ENCODE data around the gene PRICKLE4. TPM values are rescaled to one million over a fixed set of nuclear protein-coding genes. Genes with fewer than 3 reads are reported as not detected.
A peak's percentile ranks its signal among the peaks of the same experiment; 100 is the strongest.

Gene PRICKLE4
- total RNA-seq, 1 experiment from 2014 or later: 0.70 TPM

DNA sequence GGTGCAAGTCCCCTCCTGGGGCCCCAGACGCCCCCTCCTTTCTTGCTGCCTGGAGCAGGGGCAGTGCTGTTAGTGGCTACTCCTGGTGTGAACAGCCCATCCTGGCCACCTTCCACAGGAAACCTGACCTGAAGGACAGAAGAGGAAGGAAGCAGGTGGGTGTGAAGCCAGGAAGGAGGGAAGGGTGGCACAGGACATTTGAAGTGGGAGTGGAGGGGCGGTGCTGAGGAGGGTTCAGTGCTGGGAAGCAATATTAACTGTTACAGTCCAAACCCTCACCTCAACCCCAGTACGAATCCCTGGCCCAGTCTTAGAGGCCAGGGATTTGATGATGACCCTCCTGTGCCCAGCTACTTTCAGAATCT lies 766 bp downstream of the PRICKLE4 start:
- H3T11ph ChIP-seq (ENCODE audit: low read length): no peak overlapping the region
- H4K20me1 ChIP-seq (ENCODE audit: control insufficient read depth, insufficient read depth, insufficient read length): no peaks in the 10 kb centered on the region
- H3K4me2 ChIP-seq (ENCODE audit: insufficient read depth, insufficient read length, low read length): peak overlapping the region; percentile 87
- no CpG with 5 or more reads among the region's 3 CpGs for WGBS (ENCODE audit: extremely low coverage, insufficient read length, low lambda C conversion rate)
- no peaks in the 10 kb centered on the region for H3K9me3 ChIP-seq (ENCODE audit: control insufficient read depth, low read depth, low read length)
- H3K23me2 ChIP-seq (ENCODE audit: insufficient read length, low read depth, low read length, poor library complexity, severe bottlenecking): peaks cover 11% of the 10 kb centered on the region
- TF ChIP-seq CTCF (conservative IDR thresholded peaks at IDR 0.05): no peak
- Mint-ChIP-seq H3K9me3 (no peaks in the 10 kb centered on the region; a peak in 1 of 5 replicates), H3K27ac (no peak overlapping the region), H3K4me3 (peak overlapping the region; percentile 78 to 91), H3K27me3 (ENCODE audit: low read depth) (peaks cover 60% of the 10 kb centered on the region), H3K36me3 (ENCODE audit: insufficient read depth in 1 of 3, low read depth in 3 of 3) (no peaks in the 10 kb centered on the region; a peak in 2 of 7 replicates), H3K4me1 (peaks cover 24 to 31% of the 10 kb centered on the region in 2 experiments)
- H2BK20ac ChIP-seq (ENCODE audit: low read depth, low read length, poor library complexity, severe bottlenecking): no peak overlapping the region
- no peak overlapping the region for H3K9ac ChIP-seq (ENCODE audit: extremely low read depth, insufficient read length, low read length)
- no peak overlapping the region for H3K27ac ChIP-seq (ENCODE audit: insufficient read length, low read depth, low read length)
- no peak overlapping the region for H4K8ac ChIP-seq (replicated peaks; ENCODE audit: insufficient read length, low read depth, low read length)
- H3K79me2 ChIP-seq (ENCODE audit: insufficient read depth, low read length): no peaks in the 10 kb centered on the region
- no peak overlapping the region for H3K23ac ChIP-seq (ENCODE audit: insufficient read length, low read depth, low read length)
- peaks cover 17% of the 10 kb centered on the region; the same call in 1 of the 2 replicates for H3K27me3 ChIP-seq (ENCODE audit: insufficient read depth, low read length)
- no peak overlapping the region for H4K5ac ChIP-seq (ENCODE audit: insufficient read length, low read depth, low read length)
- no peak overlapping the region for H3K56ac ChIP-seq (ENCODE audit: insufficient read length, low read depth, low read length)
- H3K79me1 ChIP-seq (ENCODE audit: insufficient read depth, low read depth, low read length, poor library complexity, severe bottlenecking): no peaks in the 10 kb centered on the region
- H2AFZ ChIP-seq (ENCODE audit: low read length): no peak overlapping the region
- no peak for DNase-seq
- no peak overlapping the region for H2BK15ac ChIP-seq (ENCODE audit: low read depth, low read length)
- H2BK5ac ChIP-seq (ENCODE audit: insufficient read length, low read length): no peak overlapping the region
- no peak overlapping the region for H2BK12ac ChIP-seq (ENCODE audit: insufficient read length, low read depth, low read length)
- H3K4me1 ChIP-seq (ENCODE audit: insufficient read depth, low read length): no peaks in the 10 kb centered on the region
- H3K18ac ChIP-seq (ENCODE audit: insufficient read length, low read depth, low read length): no peak overlapping the region
- no peak overlapping the region for H4K91ac ChIP-seq (ENCODE audit: insufficient read length, low read depth, low read length)
- no peak overlapping the region for H2BK120ac ChIP-seq (ENCODE audit: low read depth, low read length, poor library complexity, severe bottlenecking)
- no peak overlapping the region for H3K4ac ChIP-seq (ENCODE audit: low read depth, low read length)
- no peak overlapping the region for H2AK5ac ChIP-seq (ENCODE audit: insufficient read length, low read length)
- H3K14ac ChIP-seq (ENCODE audit: insufficient read depth, low read length): no peak overlapping the region
